GM19099 (cell line): ENCODE measurements around the gene SLC30A10.

Experiments used
- POLR2A ChIP-seq: IDR thresholded peaks from 3 replicates; pipeline ENCODE4 v1.6.1; 2011; ENCODE audit warnings: low read depth; ENCODE audit not compliant: insufficient read length; ENCODE audit errors: extremely low read depth

SLC30A10 gene

DNA sequence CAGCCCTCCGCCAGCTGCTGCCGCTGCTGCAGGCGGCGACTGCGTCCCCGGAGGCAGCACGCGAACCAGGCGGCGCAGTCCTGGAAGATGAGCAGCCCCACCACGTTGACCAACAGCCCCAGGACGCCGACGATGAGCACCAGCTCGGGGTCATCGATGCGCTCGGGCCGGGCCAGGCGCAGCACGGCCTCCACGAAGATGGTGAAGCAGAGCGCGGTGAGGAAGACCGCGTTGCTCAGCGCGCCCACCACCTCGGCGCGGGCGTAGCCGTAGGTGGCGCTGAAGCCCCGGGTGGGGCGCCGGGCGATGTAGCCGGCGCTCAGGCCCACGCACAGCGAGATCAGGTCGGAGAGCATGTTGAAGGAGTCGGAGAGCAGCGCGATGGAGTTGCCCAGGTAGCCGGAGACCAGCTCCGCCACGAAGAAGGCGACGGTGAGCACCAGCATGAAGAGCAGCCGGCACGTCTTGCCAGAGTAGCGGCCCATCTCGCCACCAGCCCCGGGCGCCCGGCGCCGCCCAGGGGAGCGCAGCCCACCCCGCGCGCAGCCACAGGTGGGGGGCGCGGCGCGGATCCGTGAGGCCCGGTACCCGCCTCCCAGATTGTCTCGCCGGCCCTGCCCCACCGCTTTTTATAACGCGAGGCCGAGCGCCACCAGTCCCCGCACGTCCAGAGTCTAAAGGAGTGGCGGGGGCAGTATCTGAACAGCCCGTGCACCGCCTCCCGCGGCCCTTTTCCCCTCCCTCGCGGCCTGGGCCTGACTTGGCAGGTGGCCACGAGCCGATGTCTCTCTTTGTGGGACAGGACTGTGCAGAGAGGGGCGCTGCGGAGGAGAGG is at the start of gene SLC30A10:
Gene SLC30A10 (minus strand): TSS at position 602 of the 835 bp plus-strand sequence. CDS start 117 bp downstream, at position 485.
- TF ChIP-seq POLR2A = no peak

DNA sequence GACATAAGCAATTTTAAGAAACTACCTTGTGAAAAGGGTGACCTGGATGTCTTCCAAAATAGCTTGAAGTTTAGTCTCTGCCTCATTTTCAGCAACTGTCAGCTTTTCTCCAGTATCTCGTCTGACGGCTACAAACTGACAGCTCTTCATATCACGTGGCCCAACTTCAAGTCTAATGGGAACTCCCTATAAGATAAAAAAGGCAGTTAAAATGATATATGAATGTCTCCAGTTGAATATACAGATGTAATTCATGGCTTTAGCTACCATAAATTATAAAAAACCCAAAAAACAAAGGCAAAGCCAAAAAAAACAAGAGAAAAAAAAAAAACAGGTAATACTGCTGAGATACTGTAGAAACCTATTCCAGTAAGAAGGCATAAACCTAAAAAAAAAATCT is 44.9 kb upstream of the SLC30A10 start:
- TF ChIP-seq POLR2A = no peak

DNA sequence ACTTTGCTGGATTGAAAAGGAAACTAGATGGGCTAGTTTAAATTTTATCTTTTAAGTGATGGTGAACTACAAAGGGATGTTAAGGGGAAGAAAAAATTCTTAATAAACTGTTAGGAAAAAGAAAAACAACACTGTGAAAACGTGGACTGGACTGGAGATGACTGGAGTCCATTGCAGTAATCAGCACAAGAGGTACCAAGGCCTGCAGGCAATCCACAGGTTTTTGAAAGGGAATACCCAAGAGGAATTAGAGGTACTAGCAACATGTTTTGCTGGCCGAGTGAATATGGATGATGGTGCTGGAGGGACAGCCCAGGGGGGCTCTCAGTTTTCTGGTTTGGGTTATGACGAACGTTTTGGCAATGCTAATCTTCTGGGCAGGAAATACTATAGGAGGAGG is 39.0 kb upstream of the SLC30A10 start:
- TF ChIP-seq POLR2A = no peak

DNA sequence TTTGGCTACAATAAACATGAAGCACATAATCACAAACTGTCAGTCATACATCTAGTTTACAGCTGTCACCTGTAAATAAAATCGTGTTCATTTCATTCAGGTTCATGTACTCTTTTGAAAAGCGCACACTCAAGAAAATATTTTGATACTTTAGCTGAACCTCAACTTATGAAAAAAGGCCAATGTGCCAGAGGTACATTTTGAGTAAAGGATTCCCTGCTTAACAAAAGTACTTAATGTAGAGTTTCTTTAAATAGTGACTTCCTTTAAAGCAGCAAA is 37.7 kb upstream of the SLC30A10 start:
- TF ChIP-seq POLR2A = no peak

DNA sequence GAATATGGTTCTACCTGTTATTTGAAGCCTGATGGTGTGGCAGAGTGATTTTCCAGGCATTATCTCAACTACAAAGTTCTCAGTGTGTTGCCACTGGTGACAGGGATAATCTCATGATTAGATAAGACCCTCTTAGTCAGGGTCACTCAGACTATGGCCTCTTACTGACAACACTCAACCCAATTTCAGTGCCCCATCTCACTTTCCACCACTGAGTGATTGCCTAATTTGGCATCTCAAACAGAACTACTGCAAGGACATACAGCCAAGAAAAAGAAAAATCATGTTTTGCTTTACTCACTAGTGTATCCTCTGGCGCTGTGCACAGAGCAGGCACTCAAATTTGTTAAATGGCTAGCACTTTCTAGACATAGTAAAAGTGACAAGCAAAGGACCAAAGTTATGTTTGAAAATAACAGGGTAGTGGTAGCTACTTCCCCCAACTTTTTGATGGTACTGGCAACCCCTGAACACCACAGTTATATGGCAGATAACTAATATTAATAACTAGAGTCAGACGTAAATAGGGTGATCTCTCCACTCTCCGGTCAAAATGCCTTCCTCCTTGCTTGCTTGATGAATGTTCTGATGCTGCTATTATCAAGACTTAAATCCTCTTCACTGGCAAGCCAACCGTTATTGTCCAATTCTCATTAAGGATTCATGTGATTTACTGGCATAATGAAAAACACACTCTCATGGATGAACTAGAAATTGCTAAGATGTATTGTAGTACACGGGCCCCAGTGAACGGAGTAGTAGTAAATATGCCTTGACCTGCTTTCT is 37.1 kb upstream of the SLC30A10 start:
- TF ChIP-seq POLR2A = no peak

DNA sequence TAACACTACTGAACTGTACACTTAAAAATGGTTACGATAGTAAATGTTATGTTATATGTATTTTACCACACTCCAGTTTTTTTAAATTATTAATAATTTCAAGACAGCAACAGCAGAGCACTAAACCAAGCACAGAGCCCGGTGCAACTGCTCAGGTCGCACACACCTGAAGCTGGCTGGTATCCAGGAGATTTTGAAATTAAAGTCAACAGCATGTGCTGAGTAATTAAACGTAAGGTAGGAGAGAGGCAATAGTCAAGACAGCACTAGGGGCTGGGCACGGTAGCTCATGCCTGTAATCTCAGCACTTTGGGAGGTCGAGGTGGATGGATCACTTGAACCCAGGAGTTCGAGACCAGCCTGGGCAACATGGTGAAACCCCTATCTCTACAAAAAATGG is 35.1 kb upstream of the SLC30A10 start:
- TF ChIP-seq POLR2A = no peak

DNA sequence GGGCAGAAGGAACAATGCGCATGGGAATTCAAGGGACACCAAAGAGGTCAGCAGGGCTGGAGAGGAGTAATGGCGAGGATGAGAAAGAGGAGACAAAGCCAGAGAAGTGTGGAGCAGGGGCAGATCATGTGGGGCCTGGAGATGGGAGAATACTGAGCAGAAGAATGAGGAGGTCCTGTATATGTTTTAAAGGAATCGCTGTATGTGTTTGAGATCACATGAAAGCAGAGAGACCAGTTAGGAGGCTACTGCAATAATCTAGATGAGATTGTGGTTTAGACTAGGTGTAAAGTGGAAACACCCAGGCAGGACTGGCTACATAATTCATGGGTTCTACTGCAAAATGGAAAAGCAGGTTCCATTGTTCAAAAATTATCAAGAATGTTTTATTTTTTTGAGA is 33.3 kb upstream of the SLC30A10 start:
- no peak for TF ChIP-seq POLR2A

DNA sequence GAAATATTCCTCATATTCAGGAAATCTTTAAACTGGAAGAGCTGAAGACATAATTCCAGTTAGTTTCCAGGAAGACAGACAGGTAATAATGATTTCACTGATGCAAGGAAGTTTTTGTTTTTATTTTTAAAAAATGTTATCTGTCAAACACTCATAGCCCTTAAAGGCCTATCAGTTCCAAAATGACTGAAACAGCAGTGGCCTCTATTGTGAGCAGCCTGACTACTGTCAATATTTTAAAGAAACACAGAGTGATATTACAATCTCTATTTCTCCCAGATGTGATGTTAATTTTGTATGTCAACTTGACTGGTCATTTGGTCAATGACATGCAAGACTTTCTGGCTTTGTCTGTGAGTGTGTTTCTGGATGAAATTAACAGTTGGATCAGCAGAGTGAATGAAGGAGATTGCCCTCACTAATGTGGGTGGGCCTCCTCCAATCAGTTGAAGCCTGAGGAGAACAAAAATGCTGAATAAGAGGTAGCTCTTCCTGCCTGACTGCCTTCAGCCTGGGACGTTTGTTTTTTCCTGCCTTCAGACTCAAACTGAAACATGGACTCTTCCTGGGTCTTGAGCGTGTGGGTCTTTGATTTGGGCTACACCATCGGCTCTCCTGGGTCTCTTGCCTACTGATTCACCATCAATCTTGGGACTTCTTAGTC is 31.3 kb upstream of the SLC30A10 start:
- TF ChIP-seq POLR2A = no peak

DNA sequence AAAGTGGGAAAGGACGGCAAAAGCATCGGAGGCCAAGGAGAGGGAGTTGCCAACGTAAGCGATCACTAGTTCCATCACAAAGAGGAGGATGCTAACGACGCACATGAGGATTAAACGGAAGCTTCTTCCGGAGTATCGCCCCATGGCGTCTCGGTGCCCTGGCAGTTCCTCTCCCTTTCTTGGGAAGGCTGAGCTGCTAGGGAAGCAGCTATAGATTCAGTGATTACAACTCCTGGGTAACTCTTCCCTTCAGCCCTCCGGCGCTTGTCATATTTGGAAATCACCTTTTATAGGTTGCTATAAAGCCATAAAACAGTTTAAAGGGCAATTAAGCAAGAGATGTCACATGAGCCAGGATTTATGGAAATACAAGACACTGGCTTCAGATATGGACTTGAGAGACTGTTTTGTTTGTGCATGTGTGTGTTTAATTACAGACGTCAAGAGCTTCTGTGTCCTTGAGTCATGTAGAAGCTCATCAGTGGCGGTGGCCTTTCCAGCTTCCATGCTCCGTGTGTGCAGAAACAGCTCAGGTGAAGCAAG is 30.6 kb upstream of the SLC30A10 start:
- no peak for TF ChIP-seq POLR2A

DNA sequence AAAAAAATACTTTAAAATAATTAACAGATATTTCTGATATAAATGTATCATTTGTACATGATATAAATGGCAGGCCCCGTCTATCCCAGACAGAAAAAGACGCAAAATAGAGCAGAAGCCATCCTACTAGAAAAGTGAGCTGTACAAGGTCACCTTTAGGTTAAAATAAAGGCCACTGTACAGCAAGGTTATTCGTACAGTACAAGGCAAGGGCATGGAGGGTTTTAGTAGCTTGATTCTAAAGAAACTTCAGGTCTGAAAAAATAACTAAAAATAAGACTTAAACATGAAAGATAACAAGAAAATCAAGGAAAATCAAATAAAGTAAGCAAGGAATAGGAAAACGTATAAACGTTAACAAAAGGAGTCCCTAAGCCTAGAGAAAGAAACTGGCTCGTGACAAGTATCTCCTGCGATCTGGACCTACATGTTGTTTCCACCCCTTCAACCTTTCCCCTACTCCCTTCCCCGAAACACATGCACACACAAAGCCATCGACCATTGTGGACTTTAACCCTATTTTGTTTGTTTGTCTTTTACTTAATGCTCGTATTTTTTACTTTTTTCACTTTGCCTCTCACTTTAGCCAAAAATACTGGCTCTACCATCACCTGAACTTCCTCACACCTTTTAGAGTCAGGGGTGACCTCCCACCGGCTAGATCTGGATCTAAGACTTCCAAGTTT is 26.5 kb upstream of the SLC30A10 start:
- no peak for TF ChIP-seq POLR2A

DNA sequence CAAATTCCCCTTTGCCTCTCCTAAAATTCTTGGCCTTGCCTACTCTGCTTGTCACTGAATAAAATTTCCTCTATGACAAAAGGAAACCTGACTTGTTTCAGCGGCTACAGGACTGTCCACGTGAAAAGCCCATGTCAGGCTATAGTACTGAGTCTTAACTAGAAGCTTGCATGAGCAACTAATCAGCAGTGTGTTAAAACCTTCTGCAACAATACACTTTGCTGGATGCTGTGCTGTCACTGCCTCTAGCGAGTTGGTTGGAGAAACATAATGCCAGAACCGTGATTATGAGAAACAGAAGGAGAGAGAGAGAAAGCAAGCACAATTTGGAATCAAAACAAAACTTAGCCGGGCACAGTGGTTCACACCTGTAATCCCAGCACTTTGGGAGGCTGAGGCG is 25.7 kb upstream of the SLC30A10 start:
- no peak for TF ChIP-seq POLR2A

DNA sequence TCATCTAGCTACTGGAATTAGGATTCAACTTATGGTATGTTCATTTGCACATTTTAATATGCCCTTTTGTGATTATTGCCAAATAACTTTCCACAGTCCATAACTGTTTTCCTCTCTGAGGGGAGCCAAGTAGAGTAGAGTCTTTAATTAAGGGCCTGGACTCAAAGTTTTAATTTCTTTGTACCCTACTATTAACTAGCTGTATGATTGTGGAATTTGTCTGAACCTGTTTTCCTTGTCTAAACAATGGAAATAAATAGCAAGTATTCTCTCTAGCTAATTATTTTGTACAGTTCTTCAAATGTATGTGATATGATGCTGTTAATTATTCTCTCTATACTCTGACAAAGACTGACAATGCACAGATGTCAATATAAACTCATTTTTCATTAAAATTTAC is 24.0 kb upstream of the SLC30A10 start:
- TF ChIP-seq POLR2A = no peak

DNA sequence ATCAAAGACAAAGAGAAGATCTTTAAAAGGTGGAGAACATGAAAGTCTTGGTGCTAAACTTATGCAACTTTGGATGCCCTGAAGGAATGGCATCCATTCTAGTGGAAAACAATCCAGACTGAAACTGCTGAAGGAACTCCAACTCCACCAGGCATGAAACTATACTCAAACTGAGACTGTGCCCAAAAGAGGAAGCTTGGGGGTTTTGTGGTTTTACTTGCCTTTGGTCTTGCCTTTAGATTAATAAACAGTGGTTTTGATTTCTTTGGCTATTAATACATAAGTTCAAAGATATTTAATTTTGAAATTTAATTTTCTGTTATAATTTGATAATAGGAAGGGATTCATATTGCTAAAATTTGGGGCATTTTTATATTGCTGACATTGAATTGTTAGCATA is 17.4 kb upstream of the SLC30A10 start:
- TF ChIP-seq POLR2A = no peak

DNA sequence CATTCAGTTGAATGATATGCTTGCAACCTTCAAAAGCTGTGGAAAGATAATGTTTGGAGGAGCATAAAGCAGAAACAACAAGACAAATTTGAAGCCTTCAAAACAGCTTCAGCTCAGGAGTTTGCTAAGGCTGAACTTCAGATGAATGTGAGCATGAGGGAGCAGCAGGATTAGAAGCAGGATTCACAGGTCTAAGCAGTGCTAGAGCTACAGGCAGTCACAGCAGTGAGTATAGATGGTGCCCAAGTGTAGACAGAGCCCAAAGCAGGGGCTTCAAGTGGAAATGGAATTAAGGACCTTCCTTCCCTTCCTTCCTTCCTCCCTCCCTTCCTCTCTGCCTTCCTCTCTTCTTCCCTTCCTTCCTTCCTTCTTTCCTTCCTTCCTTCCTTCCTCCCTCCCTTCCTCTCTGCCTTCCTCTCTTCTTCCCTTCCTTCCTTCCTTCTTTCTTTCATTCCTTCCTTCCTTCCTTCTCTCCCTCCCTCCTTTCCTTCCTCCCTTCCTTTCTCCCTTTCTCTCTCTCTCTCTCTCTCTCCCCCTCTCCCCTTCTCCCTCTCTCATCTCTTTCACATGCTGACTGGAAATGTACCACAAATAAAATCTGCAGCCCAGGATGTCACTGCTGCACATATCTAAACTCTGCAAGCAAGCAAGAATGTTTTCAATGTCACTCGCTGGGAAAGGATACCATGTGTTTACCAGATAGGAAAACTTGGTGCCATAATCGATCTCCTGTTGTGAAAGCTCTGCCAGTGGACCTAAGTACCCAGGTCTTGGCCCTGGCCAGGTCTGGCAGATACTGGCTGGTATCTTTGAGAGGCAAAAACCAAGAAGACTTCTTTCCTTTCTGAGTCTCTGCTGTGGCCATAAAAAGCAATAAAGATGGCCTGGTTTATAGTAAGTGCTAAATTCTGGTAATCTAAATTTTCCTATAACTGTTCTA is 13.1 kb upstream of the SLC30A10 start:
- no peak for TF ChIP-seq POLR2A
